Measurements from ENCODE around the gene UIMC1.

GRCh38 chr5:176887252-176887849 is 119.2 kb downstream of the UIMC1 start:
- TF ChIP-seq CTCF (IDR thresholded peaks at IDR 0.05; ENCODE audit: poor library complexity) (no peak), EZH2 (IDR thresholded peaks at IDR 0.05; ENCODE audit: borderline replicate concordance) (no peak)
